Stimulated activated CD4-positive, alpha-beta T cell treated with anti-CD3 and anti-CD28 coated beads, Interleukin-1b, Interleukin-23, amount 100 ng/mL, for 1 hour (primary cell): Measurements from ENCODE around the gene ADGRA3.
A peak's percentile ranks its signal among the peaks of the same experiment; 100 is the strongest.

Experiments
- DNase-seq, 2 donors: peaks; one replicate each; pipeline ENCODE4 v3.0.0-alpha.2; 2020; ENCODE audit warnings: low read depth in 2 of 2

ADGRA3 gene

GRCh38 chr4:22515888-22516541 is at the start of gene ADGRA3:
TSS of gene ADGRA3 (minus strand) at chr4:22516066. CDS start at chr4:22515784, 282 bp downstream.
- DNase-seq: peak in 1 of 2 donors; percentile 17

- no peak for DNase-seq
Observed at GRCh38 chr4:22556495-22556894, 40.6 kb upstream of the ADGRA3 start.

- DNase-seq: no peak
Observed at GRCh38 chr4:22554670-22555069, 38.8 kb upstream of the ADGRA3 start.

GRCh38 chr4:22553560-22553959 is 37.7 kb upstream of the ADGRA3 start:
- no peak for DNase-seq

GRCh38 chr4:22552812-22553211 is 36.9 kb upstream of the ADGRA3 start:
- no peak for DNase-seq

GRCh38 chr4:22551550-22551949 is 35.7 kb upstream of the ADGRA3 start:
- no peak for DNase-seq

GRCh38 chr4:22546299-22546698 is 30.4 kb upstream of the ADGRA3 start:
- DNase-seq: no peak

GRCh38 chr4:22539251-22539650 is 23.4 kb upstream of the ADGRA3 start:
- DNase-seq: no peak

GRCh38 chr4:22537864-22538263 is 22.0 kb upstream of the ADGRA3 start:
- no peak for DNase-seq

- no peak for DNase-seq
Observed at GRCh38 chr4:22534374-22534773, 18.5 kb upstream of the ADGRA3 start.

- DNase-seq: no peak
Observed at GRCh38 chr4:22532896-22533295, 17.0 kb upstream of the ADGRA3 start.

GRCh38 chr4:22532117-22532516 is 16.3 kb upstream of the ADGRA3 start:
- no peak for DNase-seq

- no peak for DNase-seq
Observed at GRCh38 chr4:22531311-22532019, 15.6 kb upstream of the ADGRA3 start.

GRCh38 chr4:22524895-22525294 is 9.0 kb upstream of the ADGRA3 start:
- no peak for DNase-seq

GRCh38 chr4:22522706-22523501 is 7.0 kb upstream of the ADGRA3 start:
- no peak for DNase-seq

GRCh38 chr4:22522206-22522605 is 6.3 kb upstream of the ADGRA3 start:
- DNase-seq: no peak

- no peak for DNase-seq
Observed at GRCh38 chr4:22521240-22521639, 5.4 kb upstream of the ADGRA3 start.

GRCh38 chr4:22515145-22515887 is 550 bp downstream of the ADGRA3 start:
- DNase-seq: no peak

- no peak for DNase-seq
Observed at GRCh38 chr4:22514481-22514880, 1.4 kb downstream of the ADGRA3 start.

GRCh38 chr4:22514001-22514400 is 1.9 kb downstream of the ADGRA3 start:
- DNase-seq: no peak

- DNase-seq: no peak
Observed at GRCh38 chr4:22512306-22512705, 3.6 kb downstream of the ADGRA3 start.

GRCh38 chr4:22510750-22511149 is 5.1 kb downstream of the ADGRA3 start:
- no peak for DNase-seq
